Globus pallidus (tissue), 1 donor: ENCODE measurements around the gene TOR3A.
"Not testable (repeated sequence)": the region's sequence is repeated elsewhere in the genome, so short reads cannot be mapped to it uniquely, and the experiment has no call there.

Source experiments
- DNase-seq: peaks from one replicate; pipeline ENCODE4 v3.0.0-alpha.2; 2015; ENCODE audit warnings: low spot score

The TOR3A gene, protein sequence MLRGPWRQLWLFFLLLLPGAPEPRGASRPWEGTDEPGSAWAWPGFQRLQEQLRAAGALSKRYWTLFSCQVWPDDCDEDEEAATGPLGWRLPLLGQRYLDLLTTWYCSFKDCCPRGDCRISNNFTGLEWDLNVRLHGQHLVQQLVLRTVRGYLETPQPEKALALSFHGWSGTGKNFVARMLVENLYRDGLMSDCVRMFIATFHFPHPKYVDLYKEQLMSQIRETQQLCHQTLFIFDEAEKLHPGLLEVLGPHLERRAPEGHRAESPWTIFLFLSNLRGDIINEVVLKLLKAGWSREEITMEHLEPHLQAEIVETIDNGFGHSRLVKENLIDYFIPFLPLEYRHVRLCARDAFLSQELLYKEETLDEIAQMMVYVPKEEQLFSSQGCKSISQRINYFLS

GRCh38 chr1:179081687-179082332, at the start of gene TOR3A:
Gene TOR3A (plus strand): TSS chr1:179082070. CDS start chr1:179082129, 59 bp downstream.
- DNase-seq, result peak; percentile 87

DNA sequence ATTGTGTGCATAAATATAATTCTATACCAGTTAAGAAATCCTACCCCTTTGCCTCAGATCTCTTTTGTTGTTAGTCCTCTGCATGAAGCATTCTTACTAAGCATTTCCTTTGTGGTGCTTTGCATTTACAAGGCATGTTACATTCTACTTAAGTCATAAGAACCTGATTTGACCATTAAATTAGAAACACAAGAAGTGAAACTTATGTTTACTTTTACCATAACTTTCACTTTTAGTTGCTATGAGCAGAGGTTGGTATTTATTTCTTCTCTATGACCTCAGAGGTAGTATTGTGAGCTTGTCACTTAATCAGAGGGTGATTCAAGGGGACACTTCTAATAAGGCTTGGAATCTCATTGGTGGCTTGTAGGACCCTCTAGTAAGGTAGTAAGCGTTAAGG, 47.1 kb upstream of the TOR3A start:
- no peak for DNase-seq

GRCh38 chr1:179036844-179037465, 44.9 kb upstream of the TOR3A start:
- no peak for DNase-seq

DNA sequence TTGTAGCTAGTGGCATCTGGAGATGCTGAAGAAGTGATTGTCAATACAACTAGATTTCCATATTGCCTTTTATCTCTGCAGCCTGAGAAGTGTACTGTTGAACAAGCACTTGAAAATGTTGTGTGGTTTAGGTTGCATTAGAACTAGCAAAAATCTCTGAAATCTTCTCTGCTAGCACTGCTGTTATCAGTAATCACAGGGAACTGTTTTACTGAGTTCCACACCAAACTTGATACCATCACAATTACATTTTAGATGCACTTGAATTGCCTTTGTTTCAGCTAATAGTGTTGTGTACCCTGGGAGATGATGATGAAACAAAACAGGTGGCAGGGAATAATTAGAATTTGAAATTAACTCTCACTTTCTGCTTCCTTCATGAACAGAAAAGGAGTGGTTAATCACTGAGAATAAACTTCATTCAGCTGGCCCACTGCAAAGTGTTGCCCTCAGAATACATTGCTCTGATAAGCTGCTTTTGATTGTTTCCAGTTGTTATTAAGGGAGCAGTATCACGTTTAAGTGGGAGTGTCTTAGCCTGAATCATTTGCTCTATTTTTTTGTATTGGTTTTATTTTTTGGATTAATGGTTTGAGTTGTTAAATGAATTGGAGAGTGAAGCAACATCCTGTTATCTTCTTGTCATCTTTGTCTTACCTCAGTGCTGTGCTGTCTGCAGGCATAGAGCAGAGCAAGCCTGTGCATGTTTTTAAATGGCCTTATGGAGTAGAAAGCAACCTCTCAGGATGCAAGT, 43.2 kb upstream of the TOR3A start:
- no peak for DNase-seq

GRCh38 chr1:179039502-179040174, 42.2 kb upstream of the TOR3A start:
- DNase-seq, result not testable (repeated sequence)

DNA sequence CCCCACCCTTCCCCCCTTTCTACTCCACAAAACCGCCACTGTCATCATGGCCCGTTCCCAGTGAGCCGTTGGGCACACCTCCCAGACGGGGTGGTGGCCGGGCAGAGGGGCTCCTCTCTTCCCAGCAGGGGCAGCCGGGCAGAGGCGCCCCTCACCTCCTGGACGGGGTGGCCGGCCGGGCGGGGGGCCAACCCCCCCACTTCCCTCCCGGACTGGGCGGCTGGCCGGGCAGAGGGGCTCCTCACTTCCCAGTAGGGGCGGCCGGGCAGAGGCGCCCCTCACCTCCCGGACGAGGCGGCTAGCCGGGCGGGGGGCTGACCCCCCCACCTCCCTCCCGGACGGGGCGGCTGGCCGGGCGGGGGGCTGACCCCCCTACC, 41.7 kb upstream of the TOR3A start:
- DNase-seq, result not testable (repeated sequence)

- DNase-seq, result no peak
Observed at GRCh38 chr1:179042087-179042486, 39.8 kb upstream of the TOR3A start.

DNA sequence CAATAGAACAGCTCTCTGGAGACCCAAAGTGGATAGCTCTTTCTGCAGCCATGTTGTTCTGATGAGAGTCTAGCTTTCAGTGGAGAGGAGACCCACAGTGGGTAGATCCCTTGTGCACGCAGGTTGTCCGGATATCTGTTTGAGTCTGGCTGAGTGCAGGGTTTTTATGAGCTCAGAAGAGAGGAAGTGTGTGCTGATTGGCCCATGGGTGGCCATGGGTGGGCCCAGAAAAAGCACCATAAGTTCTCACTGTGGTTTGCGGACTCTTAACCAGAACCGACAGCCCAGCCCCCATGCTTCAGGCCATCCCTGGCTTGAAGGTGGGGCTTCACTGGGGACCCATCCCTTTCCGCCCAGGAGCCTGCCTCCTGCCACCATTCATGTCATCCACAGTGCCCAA, 39.2 kb upstream of the TOR3A start:
- no peak for DNase-seq

DNA sequence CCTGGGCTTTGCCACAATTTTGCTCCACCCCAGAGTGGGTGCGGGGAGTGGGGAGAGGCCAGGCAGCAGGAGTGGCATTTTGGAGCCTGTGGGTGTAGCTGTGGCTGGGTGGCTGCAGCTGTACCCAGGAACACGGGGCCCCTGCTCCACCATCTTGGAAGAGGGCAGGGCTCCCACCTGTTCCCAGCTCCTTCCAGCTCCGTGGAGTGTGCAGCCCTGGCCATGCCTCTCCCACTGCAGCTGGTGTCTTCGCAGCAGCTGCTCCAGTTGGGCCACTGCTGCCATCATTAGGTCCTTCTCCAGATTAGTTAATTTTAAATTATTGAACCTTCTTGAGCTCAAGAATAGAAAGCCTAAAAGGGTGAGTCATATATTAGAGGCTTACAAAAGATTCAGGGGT, 38.6 kb upstream of the TOR3A start:
- no peak for DNase-seq

GRCh38 chr1:179043907-179044306, 38.0 kb upstream of the TOR3A start:
- no peak for DNase-seq

GRCh38 chr1:179046808-179047635, 34.8 kb upstream of the TOR3A start:
- no peak for DNase-seq

DNA sequence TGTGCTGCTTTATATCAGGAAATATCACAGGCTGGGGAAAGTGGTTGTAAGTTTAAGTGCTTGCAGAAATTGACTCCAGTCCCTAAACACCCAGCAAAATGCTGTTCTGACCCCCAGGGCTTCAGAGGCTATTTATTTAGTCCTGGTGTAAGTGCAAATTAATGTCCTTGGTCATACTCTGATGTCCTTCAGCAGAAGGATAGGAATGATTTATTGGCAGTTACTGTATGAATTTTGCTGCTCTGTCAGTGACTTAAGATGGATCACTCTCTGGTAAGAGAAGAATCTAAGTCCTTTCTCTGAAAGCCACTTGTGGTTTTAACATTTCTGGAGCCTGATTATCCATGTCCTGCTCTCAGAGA, 34.3 kb upstream of the TOR3A start:
- no peak for DNase-seq

DNA sequence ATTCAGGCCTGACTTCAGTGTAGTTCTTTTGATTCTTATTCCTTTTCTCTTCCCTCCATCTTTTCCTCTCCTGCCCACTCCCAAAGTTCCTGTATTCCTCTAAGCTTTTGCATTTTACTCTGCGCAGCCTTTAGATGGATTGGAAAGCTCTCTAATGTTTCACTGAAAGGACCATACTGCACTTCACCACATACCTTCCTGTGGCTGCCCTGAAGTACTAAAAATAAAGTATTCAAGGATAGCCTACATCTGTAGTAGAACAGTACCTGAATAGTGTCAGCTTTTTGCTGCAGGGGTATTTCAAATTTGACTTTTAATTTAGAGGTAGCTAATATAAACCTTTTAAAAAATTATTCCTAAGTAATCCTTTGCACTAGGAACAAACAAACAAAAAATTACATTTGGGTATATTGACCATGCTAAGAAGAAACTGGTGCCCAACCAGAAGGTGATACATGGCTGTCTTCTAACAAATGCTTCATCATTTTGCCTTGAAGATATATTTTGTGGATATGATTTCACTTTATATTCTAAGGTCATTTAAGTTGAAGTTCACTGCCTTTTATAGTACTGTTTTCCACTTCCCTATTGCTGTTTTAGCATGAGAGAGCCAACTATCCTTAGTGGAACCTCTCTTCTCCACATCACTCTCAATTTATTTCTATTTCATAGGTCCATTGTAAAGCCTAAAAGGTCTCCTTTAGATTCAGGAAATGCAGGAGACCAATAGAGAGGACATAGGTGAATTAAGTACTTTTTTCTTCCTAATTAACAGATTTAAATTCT, 33.3 kb upstream of the TOR3A start:
- DNase-seq, result no peak

- no peak for DNase-seq
Observed at GRCh38 chr1:179052776-179053175, 29.1 kb upstream of the TOR3A start.

- DNase-seq, result peak; percentile 27
Observed at GRCh38 chr1:179053486-179053885, 28.4 kb upstream of the TOR3A start.

DNA sequence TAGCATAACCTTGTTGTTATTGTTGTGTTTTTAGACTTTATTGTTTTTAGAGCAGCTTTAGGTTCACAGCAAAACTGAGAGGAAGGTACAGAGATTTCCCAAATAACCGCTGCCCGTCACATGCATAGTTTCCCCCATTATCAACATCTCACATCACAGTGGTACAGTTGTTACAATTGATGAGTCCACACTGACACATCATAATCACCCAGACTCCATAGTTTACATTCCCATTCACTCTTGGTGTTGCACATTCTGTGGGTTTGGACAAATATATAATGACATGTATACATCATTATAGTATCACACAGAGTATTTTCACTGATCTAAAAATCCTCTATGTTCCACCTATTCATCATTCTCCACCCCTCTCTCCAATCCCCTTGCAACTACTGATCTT, 25.9 kb upstream of the TOR3A start:
- no peak for DNase-seq

DNA sequence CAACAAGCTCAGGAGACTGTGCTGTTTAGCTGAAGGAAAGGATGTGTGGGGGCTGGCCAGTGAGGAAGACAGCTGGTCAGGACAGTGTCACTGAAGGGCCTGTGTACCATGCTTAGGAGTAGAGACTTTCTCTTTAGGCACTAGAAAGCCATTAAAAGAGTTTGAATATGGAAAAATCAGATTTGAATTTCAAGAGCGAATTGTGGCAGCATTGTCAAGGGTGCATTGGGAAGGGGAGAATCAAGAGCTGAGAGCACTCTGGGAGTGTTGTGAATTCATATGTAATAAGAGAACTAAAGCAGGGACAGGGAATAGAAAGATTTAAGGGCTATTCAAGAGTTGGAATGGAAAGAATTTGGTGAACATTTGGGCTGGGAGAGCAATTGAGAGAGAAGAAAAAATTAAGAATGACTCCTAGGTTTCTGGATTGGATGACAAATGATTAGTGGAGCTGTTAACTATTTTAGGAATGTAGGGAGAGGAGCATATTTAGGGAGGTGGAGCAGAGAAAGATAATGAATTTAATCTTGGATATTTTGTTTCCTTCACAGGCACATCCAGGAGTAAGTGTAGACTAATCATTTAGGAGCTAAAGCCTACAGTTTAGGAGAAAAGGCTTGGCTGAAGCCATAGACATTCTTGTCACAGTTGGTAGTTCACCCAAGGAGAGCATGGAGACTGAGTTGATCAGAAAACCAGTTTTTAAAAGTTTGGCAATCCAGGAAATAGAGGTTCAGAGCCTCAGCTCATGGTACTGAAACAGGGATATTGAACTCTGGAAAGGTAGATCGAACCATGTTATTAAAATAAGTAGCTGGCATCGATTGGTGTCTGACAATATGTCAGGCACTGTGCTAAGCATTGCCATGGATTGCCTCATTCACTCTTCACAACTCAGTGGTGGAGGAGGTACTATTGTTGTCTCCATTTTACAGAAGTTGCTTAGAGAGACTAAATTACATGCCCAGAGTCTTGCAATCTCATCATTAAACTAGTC, 23.1 kb upstream of the TOR3A start:
- DNase-seq, result no peak

DNA sequence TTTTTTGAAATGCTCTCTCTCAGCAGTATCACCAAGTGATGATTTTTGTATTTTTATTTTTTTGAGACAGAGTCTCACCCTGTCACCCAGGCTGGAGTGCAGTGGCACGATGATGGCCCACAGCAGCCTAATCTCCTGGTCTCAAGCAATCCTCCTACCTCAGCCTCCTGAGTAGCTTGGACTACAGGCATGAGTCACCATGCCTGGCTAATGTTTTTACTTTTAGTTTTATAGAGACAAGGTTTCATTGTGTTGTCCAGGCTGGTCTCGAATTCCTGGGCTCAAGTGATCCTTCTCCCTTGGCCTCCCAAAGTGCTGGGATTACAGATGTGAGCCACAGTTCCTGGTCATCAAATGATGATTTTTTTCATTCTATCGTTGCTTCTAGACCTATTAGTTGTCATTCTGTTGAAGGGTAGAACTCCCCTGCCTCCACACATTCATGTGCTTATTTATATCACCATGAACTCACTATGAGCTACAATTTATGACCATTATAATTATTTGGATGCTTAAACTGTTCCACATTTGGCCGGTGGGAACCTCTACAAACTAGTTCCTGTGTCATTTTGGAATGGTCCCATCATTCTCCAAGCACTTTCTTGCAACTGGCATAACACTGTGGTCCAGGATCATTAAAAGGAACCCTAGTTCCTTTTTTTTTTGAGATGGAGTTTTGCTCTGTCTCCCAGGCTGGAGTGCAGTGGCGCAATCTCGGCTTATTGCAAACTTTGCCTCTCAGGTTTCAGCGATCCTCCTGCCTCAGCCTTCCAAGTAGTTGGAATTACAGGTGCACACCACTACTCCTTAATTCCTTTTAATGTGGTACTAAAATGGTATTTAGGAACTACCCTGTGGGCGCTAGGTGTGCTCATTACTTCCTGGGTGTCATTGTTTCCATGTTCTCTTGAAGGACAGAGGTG, 20.2 kb upstream of the TOR3A start:
- DNase-seq, result no peak
